Bone marrow (tissue), 2 donors: ENCODE results near the gene RD3L.
"Not testable (repeated sequence)": the region's sequence is repeated elsewhere in the genome, so short reads cannot be mapped to it uniquely, and the experiment has no call there.

Experiments used
- DNase-seq, 2 donors: peaks; one replicate each; lab custom pipeline; 2025; lab: John Stamatoyannopoulos, UW

The RD3L gene

GRCh38 chr14:103941973-103942736 lies at the start of gene RD3L:
RD3L (minus strand) TSS chr14:103942529; CDS start chr14:103941695, 834 bp downstream.
- no peak for DNase-seq

- no peak for DNase-seq
Observed at GRCh38 chr14:103989964-103990363, 47.6 kb upstream of the RD3L start.

GRCh38 chr14:103989034-103989433 lies 46.7 kb upstream of the RD3L start:
- no peak for DNase-seq

- no peak for DNase-seq
Observed at GRCh38 chr14:103984196-103984595, 41.9 kb upstream of the RD3L start.

- not testable (repeated sequence) for DNase-seq
Observed at GRCh38 chr14:103980623-103981238, 38.4 kb upstream of the RD3L start.

- no peak for DNase-seq
Observed at GRCh38 chr14:103974575-103974974, 32.2 kb upstream of the RD3L start.

DNA sequence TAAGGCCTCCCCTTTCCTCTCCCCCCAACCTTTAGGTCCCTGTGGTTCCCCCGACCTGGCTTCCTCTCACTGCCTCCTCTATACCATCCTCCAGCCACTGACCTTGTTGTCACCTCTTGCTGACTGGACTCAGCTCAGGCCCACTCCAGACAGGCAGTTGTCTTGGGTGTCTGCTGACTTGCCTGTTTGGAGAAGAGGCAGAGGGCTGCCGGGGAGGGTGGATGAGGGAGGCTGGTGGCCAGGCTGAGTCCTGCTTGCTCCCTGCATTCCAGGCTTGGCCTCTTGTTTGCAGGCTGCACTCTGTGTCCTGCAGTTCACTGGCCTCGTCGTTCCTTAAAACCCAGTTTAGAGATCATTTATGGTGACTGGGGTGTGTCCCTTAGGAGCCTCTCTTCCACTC lies 31.0 kb upstream of the RD3L start:
- no peak for DNase-seq

- no peak for DNase-seq
Observed at GRCh38 chr14:103969961-103970360, 27.6 kb upstream of the RD3L start.

- no peak for DNase-seq
Observed at GRCh38 chr14:103966631-103967030, 24.3 kb upstream of the RD3L start.

- DNase-seq: no peak
Observed at GRCh38 chr14:103961928-103962578, 19.7 kb upstream of the RD3L start.

DNA sequence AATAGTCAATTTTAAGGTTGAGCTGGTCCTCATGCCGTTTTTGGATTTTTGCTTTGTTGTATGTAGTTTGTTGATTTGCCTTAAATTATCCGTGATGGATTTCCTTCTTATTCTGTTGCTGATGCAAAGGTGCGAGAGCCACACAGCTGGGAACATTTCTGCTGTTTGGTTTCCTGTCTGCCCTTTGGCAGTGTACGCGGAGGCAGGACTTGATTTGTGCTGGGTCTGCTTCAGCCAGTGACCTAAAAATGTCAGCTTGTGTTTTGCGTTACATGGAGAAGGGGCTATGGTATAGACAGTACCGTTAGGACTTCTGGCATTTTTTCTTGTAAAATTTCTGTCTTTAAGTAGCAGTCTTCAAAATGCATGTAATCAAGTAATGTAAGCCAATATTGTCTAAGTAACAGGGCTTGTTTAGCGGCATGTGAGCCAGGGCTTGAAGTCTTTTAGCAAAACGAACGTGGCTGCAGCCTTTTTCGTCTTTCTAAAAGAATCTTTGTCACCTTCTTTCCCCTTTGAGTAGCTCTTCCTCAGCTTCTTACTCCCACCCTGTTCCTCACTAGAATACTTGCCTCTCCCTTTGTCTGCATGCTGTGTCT lies 18.2 kb upstream of the RD3L start:
- no peak for DNase-seq

GRCh38 chr14:103949131-103949790 lies 6.9 kb upstream of the RD3L start:
- DNase-seq: no peak

GRCh38 chr14:103948442-103948841 lies 6.1 kb upstream of the RD3L start:
- no peak for DNase-seq

GRCh38 chr14:103946975-103947374 lies 4.6 kb upstream of the RD3L start:
- DNase-seq: no peak

- no peak for DNase-seq
Observed at GRCh38 chr14:103943673-103944072, 1.3 kb upstream of the RD3L start.

GRCh38 chr14:103941462-103941861 lies 867 bp downstream of the RD3L start:
- no peak for DNase-seq

- DNase-seq: no peak
Observed at GRCh38 chr14:103935102-103935501, 7.2 kb downstream of the RD3L start.

DNA sequence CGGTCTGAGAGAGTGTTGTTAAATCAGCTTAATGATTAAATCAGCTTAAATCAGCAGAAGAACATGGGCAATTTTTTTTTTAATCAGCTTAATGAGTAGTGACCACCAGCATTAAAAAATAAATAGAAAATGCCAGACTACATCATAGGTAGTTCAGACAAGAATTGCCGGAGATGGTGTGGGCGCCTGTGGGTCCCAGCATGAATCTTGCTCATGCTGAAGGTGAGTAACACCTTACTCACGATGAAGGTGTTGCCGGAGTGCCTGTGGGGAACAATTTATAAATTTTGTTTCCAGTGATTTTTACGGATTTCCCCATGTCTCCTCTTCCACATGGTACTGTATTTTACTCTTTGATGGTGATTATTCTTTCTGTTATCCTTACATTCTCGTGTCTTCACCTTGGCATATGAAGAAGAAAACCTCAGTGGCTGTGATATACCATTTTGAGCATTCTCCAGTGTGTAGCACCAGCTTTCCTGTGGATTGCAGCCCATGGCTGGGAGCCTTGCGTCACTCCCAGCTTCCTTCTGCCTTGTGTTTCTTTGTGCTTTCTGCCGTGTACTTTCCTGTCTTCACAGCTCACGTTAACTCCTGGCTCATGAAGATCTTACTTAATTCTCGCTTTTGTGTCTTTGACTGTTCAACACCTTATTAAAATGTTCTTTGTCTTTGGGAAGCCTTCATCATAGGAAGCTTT lies 9.4 kb downstream of the RD3L start:
- DNase-seq: no peak

- no peak for DNase-seq
Observed at GRCh38 chr14:103931422-103931821, 10.9 kb downstream of the RD3L start.

DNA sequence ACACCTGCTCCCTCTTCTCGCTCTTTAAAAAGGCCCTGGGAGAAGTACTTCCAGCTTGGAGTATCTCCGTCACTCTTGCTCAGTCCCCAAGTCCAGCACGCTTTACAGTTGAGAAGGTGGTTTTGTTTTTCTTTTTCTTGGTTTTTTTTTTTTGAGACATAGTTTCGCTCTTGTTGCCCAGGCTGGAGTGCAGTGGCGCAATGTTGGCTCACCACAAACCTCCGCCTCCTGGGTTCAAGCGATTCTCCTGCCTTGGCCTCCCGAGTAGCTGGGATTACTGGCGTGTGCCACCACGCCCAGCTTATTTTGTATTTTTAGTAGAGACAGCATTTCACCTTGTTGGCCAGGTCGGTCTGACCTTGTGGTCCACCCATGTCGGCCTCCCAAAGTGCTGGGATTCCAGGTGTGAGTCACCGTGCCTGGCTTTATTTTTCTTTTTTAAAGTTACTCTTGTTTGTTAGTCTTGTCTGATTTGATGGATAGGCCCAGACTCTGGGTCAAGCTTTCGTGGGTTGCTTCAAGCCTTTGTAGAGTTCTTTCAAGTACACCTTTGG lies 12.2 kb downstream of the RD3L start:
- no peak for DNase-seq
